ENCODE results near the gene PCSK1N. TPM values are rescaled to one million over a fixed set of nuclear protein-coding genes. Genes with fewer than 3 reads are reported as not detected.

PCSK1N gene
- total and polyA plus RNA-seq, 9 of the 15 experiments (the other 6 are each of a cell fraction or from before 2014, with no cell fraction given): 0.07 to 0.55 (median 0.54) TPM; not detected in 6

DNA sequence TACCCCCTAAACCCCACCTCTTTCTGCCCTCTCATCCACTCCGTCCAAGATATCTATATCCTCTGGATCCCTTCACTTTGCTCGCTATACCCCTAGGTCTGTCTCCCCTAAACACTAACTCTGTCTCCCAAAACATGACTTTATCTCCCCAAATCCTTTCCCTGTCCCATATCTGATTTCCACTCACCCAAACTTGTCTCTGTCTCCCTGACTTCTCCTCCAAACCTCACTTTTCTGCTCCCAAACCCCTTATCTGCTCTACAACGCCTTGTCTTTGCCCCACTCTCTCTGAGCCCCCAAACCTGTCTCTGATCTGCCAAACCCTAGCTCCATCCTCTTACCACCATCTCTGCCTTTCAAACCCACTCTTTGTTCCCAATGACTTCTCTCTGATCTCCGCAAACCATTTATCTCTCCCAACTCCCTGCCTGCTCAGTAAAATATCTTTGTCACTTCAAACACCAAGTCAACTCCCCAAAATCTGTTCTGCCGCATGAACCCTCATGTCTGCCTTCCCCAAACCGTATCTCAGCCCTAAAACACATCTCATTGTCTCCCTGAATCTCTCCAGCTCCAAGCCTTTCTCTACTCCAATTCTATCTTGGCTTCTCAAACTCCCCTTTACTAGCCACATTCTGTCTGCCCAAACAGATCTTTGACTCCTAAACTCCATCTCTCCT lies 48.4 kb downstream of the PCSK1N start (continued):
- TF ChIP-seq, protein P1, sequence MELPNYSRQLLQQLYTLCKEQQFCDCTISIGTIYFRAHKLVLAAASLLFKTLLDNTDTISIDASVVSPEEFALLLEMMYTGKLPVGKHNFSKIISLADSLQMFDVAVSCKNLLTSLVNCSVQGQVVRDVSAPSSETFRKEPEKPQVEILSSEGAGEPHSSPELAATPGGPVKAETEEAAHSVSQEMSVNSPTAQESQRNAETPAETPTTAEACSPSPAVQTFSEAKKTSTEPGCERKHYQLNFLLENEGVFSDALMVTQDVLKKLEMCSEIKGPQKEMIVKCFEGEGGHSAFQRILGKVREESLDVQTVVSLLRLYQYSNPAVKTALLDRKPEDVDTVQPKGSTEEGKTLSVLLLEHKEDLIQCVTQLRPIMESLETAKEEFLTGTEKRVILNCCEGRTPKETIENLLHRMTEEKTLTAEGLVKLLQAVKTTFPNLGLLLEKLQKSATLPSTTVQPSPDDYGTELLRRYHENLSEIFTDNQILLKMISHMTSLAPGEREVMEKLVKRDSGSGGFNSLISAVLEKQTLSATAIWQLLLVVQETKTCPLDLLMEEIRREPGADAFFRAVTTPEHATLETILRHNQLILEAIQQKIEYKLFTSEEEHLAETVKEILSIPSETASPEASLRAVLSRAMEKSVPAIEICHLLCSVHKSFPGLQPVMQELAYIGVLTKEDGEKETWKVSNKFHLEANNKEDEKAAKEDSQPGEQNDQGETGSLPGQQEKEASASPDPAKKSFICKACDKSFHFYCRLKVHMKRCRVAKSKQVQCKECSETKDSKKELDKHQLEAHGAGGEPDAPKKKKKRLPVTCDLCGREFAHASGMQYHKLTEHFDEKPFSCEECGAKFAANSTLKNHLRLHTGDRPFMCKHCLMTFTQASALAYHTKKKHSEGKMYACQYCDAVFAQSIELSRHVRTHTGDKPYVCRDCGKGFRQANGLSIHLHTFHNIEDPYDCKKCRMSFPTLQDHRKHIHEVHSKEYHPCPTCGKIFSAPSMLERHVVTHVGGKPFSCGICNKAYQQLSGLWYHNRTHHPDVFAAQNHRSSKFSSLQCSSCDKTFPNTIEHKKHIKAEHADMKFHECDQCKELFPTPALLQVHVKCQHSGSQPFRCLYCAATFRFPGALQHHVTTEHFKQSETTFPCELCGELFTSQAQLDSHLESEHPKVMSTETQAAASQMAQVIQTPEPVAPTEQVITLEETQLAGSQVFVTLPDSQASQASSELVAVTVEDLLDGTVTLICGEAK (IDR thresholded peaks at IDR 0.05): peak; percentile 72
- TF ChIP-seq, protein P1 (CRISPR knock-in tag; IDR thresholded peaks at IDR 0.05): no peak
- TF ChIP-seq GABPB1 (CRISPR knock-in tag; IDR thresholded peaks at IDR 0.05) (0 out of 2 replicates have a peak, but pooled peaks have one; percentile 14), ZNF311 (CRISPR knock-in tag; IDR thresholded peaks at IDR 0.05) (no peak), MYBL2 (IDR thresholded peaks at IDR 0.05; ENCODE audit: low read depth) (no peak), MYBL2 (CRISPR knock-in tag; IDR thresholded peaks at IDR 0.05; ENCODE audit: borderline replicate concordance) (no peak), MIER1 (IDR thresholded peaks at IDR 0.05; ENCODE audit: low read depth) (peak; percentile 22; the same call in 1 of the 2 replicates)

All from K562 (cell line).